ENCODE data around the gene ZNF584.
"Not testable (repeated sequence)": the region's sequence is repeated elsewhere in the genome, so short reads cannot be mapped to it uniquely, and the experiment has no call there.

The ZNF584 gene

GRCh38 chr19:58408152-58409009 lies at the start of gene ZNF584:
ZNF584 (plus strand) TSS chr19:58408649; CDS start chr19:58409148, 499 bp downstream.
- DNase-seq (ENCODE audit: low read depth, low spot score): peak; percentile 97

- DNase-seq (ENCODE audit: low read depth, low spot score): no peak
Measured at GRCh38 chr19:58361900-58362271, 46.6 kb upstream of the ZNF584 start.

GRCh38 chr19:58362272-58362994 lies 46.0 kb upstream of the ZNF584 start, which contains the start of gene ZNF497:
ZNF497 (minus strand) TSS chr19:58362751; CDS start chr19:58357635, 5,116 bp downstream.
- peak; percentile 99 for DNase-seq (ENCODE audit: low read depth, low spot score)

- DNase-seq (ENCODE audit: low read depth, low spot score): no peak
Measured at GRCh38 chr19:58364146-58364545, 44.3 kb upstream of the ZNF584 start.

DNA sequence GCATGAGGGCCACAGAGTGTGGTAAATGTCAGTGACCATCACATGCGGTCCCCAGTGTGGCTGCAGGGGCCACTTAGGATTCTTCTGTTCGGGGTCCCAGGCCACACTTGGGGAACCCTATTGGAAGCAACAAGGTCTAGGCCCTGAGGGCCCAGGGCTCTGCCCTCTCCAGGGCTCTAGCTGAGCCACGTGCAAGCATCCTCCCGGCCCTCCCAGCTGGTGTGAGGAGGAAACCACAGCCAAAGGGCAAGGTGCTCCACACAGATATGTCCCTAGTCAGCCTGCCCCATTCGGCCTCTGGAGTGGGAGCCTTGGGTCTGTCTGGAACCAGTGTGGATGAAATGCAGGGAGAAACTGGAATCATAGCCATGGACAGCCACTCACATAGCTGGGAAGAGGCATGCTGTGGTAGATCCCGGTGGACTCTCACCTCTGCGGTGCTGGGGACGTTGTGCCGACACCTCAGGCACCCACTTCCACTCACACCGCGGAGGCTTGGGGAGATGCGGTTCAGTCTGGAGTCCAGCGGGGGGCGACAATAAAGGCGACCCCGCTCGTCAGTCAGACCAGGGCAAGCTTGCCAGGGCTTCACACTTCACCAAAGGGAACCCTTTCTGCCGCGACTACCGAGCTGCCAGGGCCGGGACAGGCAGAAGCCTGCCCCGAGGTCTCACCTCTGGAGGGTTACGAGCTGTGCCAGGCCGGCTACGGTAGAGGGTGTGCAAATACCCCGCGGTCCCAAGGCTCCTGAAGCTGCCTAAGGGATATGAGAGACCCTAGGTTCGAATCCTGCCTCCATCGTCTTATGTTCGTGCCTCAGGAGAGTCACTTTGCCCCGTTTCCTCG lies 41.6 kb upstream of the ZNF584 start:
- DNase-seq (ENCODE audit: low read depth, low spot score): no peak

GRCh38 chr19:58367698-58368454 lies 40.6 kb upstream of the ZNF584 start:
- no peak for DNase-seq (ENCODE audit: low read depth, low spot score)

DNA sequence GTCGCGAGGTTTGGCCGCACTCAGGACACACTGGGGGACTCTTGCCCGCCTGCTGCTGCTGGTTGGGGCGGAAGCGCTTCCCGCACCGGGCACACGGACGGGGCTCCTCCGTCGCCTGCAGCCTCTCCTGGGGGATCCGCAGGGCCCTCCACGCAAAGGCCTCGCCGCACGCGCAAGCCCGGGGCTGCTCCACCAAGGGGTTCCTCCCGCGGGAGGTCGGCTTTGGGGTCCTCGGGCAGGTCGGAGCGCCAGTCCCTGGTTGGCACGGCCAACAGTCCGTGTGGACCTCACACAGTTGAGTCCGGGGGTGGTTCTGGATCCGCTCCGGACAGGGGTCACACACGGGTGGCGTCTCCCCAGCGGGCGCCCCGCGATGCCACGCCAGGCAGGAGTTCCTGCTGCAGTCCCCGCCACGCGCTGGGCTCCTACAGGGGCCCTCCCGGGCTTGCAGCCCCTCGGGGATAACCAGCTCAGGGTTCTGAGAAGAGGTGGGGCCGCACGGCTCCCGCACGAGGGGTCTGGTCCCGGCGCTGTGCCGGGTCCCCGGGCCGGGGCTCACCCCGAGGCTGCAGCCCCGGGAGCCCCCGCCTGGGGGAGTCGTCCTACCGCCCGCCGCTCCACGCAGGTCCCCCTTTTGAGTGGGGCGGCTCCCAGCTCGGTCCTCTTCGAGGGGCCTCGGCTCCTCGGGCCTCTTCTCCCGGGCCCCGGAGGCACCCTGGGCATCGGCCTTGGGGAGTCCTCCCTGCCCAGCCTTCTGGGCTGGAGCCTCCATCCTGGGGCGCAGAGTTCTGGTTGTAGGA lies 39.7 kb upstream of the ZNF584 start:
- no peak for DNase-seq (ENCODE audit: low read depth, low spot score)

GRCh38 chr19:58372311-58373133 lies 35.9 kb upstream of the ZNF584 start:
- DNase-seq (ENCODE audit: low read depth, low spot score): no peak

GRCh38 chr19:58374200-58374599 lies 34.2 kb upstream of the ZNF584 start:
- no peak for DNase-seq (ENCODE audit: low read depth, low spot score)

DNA sequence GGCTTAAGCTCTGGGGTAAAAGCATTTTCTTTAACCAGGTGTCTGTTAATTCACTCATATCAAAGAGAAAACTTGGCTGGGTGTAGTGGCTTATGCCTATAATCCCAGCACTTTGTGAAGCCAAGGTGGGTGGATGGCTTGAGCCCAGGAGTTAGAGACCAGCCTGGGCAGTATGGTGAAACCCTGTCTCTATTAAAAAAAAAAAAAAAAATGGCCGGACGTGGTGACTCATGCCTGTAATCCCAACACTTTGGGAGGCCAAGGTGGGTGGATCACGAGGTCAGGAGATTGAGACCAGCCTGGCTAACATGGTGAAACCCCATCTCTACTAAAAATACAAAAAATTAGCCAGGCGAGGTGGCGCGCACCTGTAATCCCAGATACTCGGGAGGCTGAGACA lies 31.7 kb upstream of the ZNF584 start:
- DNase-seq (ENCODE audit: low read depth, low spot score): not testable (repeated sequence)

DNA sequence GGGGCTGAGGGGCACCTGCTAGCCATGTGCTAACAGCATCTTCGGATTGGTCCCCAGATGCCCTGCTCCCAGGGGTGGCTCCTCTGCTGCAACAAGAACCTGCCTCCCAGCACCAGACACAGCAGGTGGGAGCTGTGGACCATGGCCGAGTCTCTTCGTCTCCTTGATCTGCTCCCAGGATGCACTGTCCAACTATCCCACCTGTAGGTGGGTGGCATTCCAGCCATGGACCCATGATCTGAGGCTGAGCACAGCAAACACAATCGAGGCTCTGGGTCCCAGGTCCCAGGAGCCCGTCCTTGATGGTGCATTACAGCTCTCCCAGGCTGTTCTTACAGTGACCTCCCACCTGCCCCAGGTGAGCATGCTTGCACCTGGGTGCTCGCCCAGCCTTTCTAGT lies 29.2 kb upstream of the ZNF584 start:
- DNase-seq (ENCODE audit: low read depth, low spot score): no peak

DNA sequence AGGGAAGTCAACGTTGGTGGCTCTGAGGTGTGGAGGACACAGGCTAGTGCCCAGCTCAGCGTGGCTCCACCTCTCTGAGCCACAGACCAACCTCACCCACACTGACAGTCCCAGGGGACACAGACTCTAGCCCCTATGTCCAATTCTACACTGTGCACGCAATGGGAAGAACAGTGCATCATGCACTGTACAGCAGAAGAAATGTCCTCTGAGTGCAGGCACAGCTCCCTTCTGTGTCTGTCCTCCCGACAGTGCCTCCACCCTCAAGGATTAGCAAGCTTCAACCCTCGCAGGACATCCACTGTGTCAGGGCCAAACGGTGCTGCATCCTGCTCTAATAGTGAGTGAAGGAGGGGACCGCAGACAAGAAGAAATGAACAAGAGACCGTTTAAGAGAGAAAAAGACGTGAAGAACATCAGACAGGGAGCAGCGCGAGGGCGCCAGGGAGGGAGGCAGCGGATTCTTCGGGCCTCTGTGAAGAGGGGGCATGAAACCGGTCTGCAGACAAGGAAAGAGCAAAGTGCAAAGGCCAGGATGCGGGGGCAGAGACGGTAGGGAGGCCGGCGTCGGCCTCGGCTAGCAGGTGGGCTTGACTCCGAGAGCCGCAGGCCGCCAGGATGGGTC lies 28.3 kb upstream of the ZNF584 start:
- DNase-seq (ENCODE audit: low read depth, low spot score): no peak

GRCh38 chr19:58380662-58381459 lies 27.6 kb upstream of the ZNF584 start, which contains the start of gene ZNF837:
ZNF837 (minus strand) TSS chr19:58381030; CDS start chr19:58369332, 11,698 bp downstream.
- DNase-seq (ENCODE audit: low read depth, low spot score): peak; percentile 100

GRCh38 chr19:58381460-58382212 lies 26.8 kb upstream of the ZNF584 start:
- no peak for DNase-seq (ENCODE audit: low read depth, low spot score)

GRCh38 chr19:58382997-58383603 lies 25.3 kb upstream of the ZNF584 start:
- no peak for DNase-seq (ENCODE audit: low read depth, low spot score)

DNA sequence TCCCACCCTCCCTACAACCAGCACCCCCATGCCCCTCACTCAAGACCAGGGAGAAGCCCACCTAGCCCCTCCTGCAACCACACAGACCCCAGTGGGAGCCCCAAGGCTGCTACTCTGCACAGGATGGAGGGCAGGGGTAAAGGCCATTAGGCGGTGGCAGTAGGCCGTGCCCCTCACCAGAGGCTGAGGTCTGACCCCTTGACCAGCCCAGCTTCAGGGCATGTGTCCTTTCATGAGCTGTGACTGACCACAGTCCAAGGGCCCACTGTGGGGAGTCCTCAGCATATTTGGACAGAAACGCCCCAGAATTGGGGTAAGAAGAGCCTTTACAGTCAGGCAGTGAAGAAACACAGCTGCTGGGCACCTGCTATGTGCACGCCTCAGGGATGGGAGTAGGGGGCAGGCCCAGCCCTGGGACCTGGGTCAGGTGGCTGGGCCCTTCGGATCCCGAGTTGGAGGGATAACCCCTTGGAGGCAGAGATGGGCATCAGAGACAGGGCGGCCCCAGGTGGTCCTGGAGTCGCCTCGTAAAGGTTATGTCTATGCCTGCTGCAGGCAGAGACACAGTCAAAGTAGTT lies 23.0 kb upstream of the ZNF584 start:
- no peak for DNase-seq (ENCODE audit: low read depth, low spot score)

All from astrocyte of the hippocampus (primary cell).